Caco-2 (cell line): Measurements from ENCODE around the gene MON1A. TPM values are rescaled to one million over a fixed set of nuclear protein-coding genes. Genes with fewer than 3 reads are reported as not detected.

Source experiments
- BruUV-seq: library from RNA; stranded (reverse); fragments of 400-500 nt; replicated peaks from 2 replicates; lab custom pipeline; 2021; lab: Mats Ljungman, UMichigan
- CTCF ChIA-PET: fragments of 300-600 bp; sonication (Branson Sonifier 250); formaldehyde crosslinking; loops from one replicate; lab custom pipeline; 2022; ENCODE audit warnings: antibody characterized with exemption; lab: Charles Lee
- POLR2A ChIA-PET: fragments of 300-600 bp; sonication (Branson Sonifier 250); formaldehyde crosslinking; loops from one replicate; lab custom pipeline; 2022; ENCODE audit warnings: antibody characterized with exemption; lab: Charles Lee
- DNase-seq, 2 experiments: peaks; one replicate each; pipeline versions ENCODE4 v3.0.0 to v3.0.0-alpha.2; 2020 to 2022
- H3K27me3 ChIP-seq: replicated peaks from 2 replicates; pipeline ENCODE4 v1.6.0; 2011; ENCODE audit warnings: low read length; ENCODE audit not compliant: control insufficient read depth, insufficient read depth
- H3K36me3 ChIP-seq: 2 replicates; pipeline ENCODE4 v1.5.1; 2011; ENCODE audit warnings: low read length; ENCODE audit not compliant: control insufficient read depth, insufficient read depth
- H3K4me1 ChIP-seq: fragments of 250-450 bp; sonication (Bioruptor Pico); 2 replicates; pipeline ENCODE4 v1.5.1; 2020; ENCODE audit warnings: mild to moderate bottlenecking
- H3K4me3 ChIP-seq: 2 replicates; pipeline ENCODE4 v1.5.1; 2011; ENCODE audit warnings: low read depth, mild to moderate bottlenecking, control low read depth, low read length
- H3K9me3 ChIP-seq: fragments of 250-450 bp; sonication (Bioruptor Pico); 2 replicates; pipeline ENCODE4 v1.5.1; 2020; ENCODE audit warnings: mild to moderate bottlenecking, moderate library complexity
- H3K27ac Mint-ChIP-seq: one replicate; pipeline ENCODE4 v1.8.0; 2022; ENCODE audit warnings: mixed read lengths; ENCODE audit not compliant: unreplicated experiment
- H3K27me3 Mint-ChIP-seq: one replicate; pipeline ENCODE4 v1.8.0; 2022; ENCODE audit warnings: mixed read lengths; ENCODE audit not compliant: insufficient read depth, unreplicated experiment
- H3K36me3 Mint-ChIP-seq: one replicate; pipeline ENCODE4 v1.8.0; 2022; ENCODE audit warnings: mild to moderate bottlenecking, mixed read lengths; ENCODE audit not compliant: insufficient read depth, unreplicated experiment
- H3K4me1 Mint-ChIP-seq: one replicate; pipeline ENCODE4 v1.8.0; 2022; ENCODE audit warnings: low read depth, mixed read lengths; ENCODE audit not compliant: unreplicated experiment
- H3K4me3 Mint-ChIP-seq: one replicate; pipeline ENCODE4 v1.8.0; 2022; ENCODE audit warnings: mild to moderate bottlenecking, moderate library complexity, mixed read lengths; ENCODE audit not compliant: unreplicated experiment
- H3K9me3 Mint-ChIP-seq: one replicate; pipeline ENCODE4 v1.8.0; 2022; ENCODE audit warnings: mixed read lengths; ENCODE audit not compliant: unreplicated experiment
- CTCF ChIP-seq, 2 experiments: fragments of 200-600 bp in 1 of 2; IDR thresholded peaks; 1 replicate in 1 of 2; 2 replicates in 1 of 2; pipeline versions ENCODE4 v1.5.1 to v1.8.0; 2011 to 2022; ENCODE audit warnings: antibody characterized with exemption in 1 of 2, control low read depth in 1 of 2, inconsistent platforms in 1 of 2, low read depth in 1 of 2, low read length in 1 of 2, mild to moderate bottlenecking in 1 of 2, moderate library complexity in 1 of 2; ENCODE audit not compliant: insufficient read depth in 1 of 2, severe bottlenecking in 1 of 2, unreplicated experiment in 1 of 2
- intact Hi-C: fragments of 100-400 bp; cut with micrococcal nuclease; formaldehyde crosslinking; loops from one replicate; pipeline ENCODE4 v1.10.0; 2022; ENCODE audit not compliant: unreplicated experiment
- total RNA-seq: library from RNA; stranded (reverse); gene quantifications from 2 replicates; pipeline ENCODE4 v1.2.3, GENCODE V29; 2022

MON1A gene
- total RNA-seq, 1 experiment from 2014 or later, result 7.7 TPM

GRCh38 chr3:49903451-49904424, 25.9 kb downstream of the MON1A start, which contains the start of gene MST1R:
Gene MST1R (minus strand): TSS chr3:49903873. CDS start chr3:49903609, 264 bp downstream.
- Mint-ChIP-seq H3K4me1 (peaks cover 7% of the 10 kb centered on the region), H3K27me3 (no peaks in the 10 kb centered on the region), H3K4me3 (peak within 1 kb of the TSS; percentile 80), H3K9me3 (no peaks in the 10 kb centered on the region), H3K27ac (peak within 1 kb of the TSS; percentile 86), H3K36me3 (peaks cover 10% of the 10 kb centered on the region)
- peaks cover 53% of the 10 kb centered on the region for H3K4me1 ChIP-seq
- intact Hi-C loops, result loop anchor here (5.0 kb wide), 1 partner anchor 46 kb away; the partner anchor contains the start of gene TRAIP
- no peaks in the 10 kb centered on the region for H3K27me3 ChIP-seq
- H3K36me3 ChIP-seq, result no peaks in the 10 kb centered on the region
- peak within 1 kb of the TSS; percentile 40 for H3K4me3 ChIP-seq
- no peak for TF ChIP-seq CTCF (IDR thresholded peaks at IDR 0.05; ENCODE audit: insufficient read depth in 1 of 2, low read depth in 1 of 2, low read length in 1 of 2, severe bottlenecking in 1 of 2, unreplicated experiment in 1 of 2)
- peak; percentile 94 to 95 for DNase-seq
- CTCF ChIA-PET, result interaction anchor here (1.1 kb wide), 1 partner anchor 100 kb away, joined by 5 read pairs; the partner anchor contains the start of gene INKA1
- POLR2A ChIA-PET, result interaction anchor here (0.6 kb wide), 1 partner anchor 29 kb away, joined by 4 read pairs; no protein-coding TSS in a partner anchor
- TSS peak; percentile 77 for BruUV-seq
- no peaks in the 10 kb centered on the region for H3K9me3 ChIP-seq

- BruUV-seq, result no TSS peak
- H3K4me1 Mint-ChIP-seq, result peaks cover 7% of the 10 kb centered on the region
- Histone ChIP-seq H3K4me1 (peaks cover 45% of the 10 kb centered on the region), H3K27me3 (no peaks in the 10 kb centered on the region), H3K4me3 (peak overlapping the region; percentile 40), H3K9me3 (no peaks in the 10 kb centered on the region), H3K36me3 (no peaks in the 10 kb centered on the region; the same call in 1 of the 2 replicates)
- H3K9me3 Mint-ChIP-seq, result no peaks in the 10 kb centered on the region
- ChIA-PET CTCF (interaction anchor here (0.6 kb wide), 1 partner anchor 25 kb away, joined by 8 read pairs; no protein-coding TSS in a partner anchor), POLR2A (no interaction called here)
- no peaks in the 10 kb centered on the region for H3K27me3 Mint-ChIP-seq
- intact Hi-C loops, result loop anchor here (5.0 kb wide), 1 partner anchor 45 kb away; the partner anchor contains the start of gene TRAIP
- peak overlapping the region; percentile 80 for H3K4me3 Mint-ChIP-seq
- no peak overlapping the region for H3K27ac Mint-ChIP-seq
- H3K36me3 Mint-ChIP-seq, result peaks cover 10% of the 10 kb centered on the region
- TF ChIP-seq CTCF (IDR thresholded peaks at IDR 0.05; ENCODE audit: insufficient read depth in 1 of 2, low read depth in 1 of 2, low read length in 1 of 2, severe bottlenecking in 1 of 2, unreplicated experiment in 1 of 2), result no peak
- no peak for DNase-seq
Measured at GRCh38 chr3:49902511-49903345, 26.9 kb downstream of the MON1A start.
